ENCODE results near the gene TOMM6.

Gene TOMM6

GRCh38 chr6:41787219-41787917 is at the start of gene TOMM6:
Gene TOMM6 (plus strand): TSS chr6:41787694. CDS start chr6:41787698, 4 bp downstream.
- peak; percentile 86 for DNase-seq (ENCODE audit: low read depth)

- DNase-seq (ENCODE audit: low read depth), result no peak
Observed at GRCh38 chr6:41739041-41739440, 48.5 kb upstream of the TOMM6 start.

GRCh38 chr6:41740366-41741162 is 46.9 kb upstream of the TOMM6 start:
- DNase-seq (ENCODE audit: low read depth), result no peak

GRCh38 chr6:41741625-41742490 is 45.6 kb upstream of the TOMM6 start:
- DNase-seq (ENCODE audit: low read depth), result no peak

GRCh38 chr6:41743406-41744235 is 43.9 kb upstream of the TOMM6 start:
- DNase-seq (ENCODE audit: low read depth), result no peak

GRCh38 chr6:41744236-41744787 is 43.2 kb upstream of the TOMM6 start:
- DNase-seq (ENCODE audit: low read depth), result no peak

GRCh38 chr6:41746107-41746506 is 41.4 kb upstream of the TOMM6 start:
- no peak for DNase-seq (ENCODE audit: low read depth)

- DNase-seq (ENCODE audit: low read depth), result no peak
Observed at GRCh38 chr6:41747256-41748101, 40.0 kb upstream of the TOMM6 start, which contains the start of gene PGC. Gene PGC (minus strand): TSS chr6:41747397. CDS start chr6:41747334, 63 bp downstream.

GRCh38 chr6:41748102-41748477 is 39.4 kb upstream of the TOMM6 start:
- no peak for DNase-seq (ENCODE audit: low read depth)

- DNase-seq (ENCODE audit: low read depth), result no peak
Observed at GRCh38 chr6:41748542-41748941, 39.0 kb upstream of the TOMM6 start.

- DNase-seq (ENCODE audit: low read depth), result no peak
Observed at GRCh38 chr6:41750374-41750773, 37.1 kb upstream of the TOMM6 start.

GRCh38 chr6:41755895-41756294 is 31.6 kb upstream of the TOMM6 start:
- DNase-seq (ENCODE audit: low read depth), result no peak

- DNase-seq (ENCODE audit: low read depth), result no peak
Observed at GRCh38 chr6:41756354-41756753, 31.1 kb upstream of the TOMM6 start.

- DNase-seq (ENCODE audit: low read depth), result no peak
Observed at GRCh38 chr6:41757271-41757670, 30.2 kb upstream of the TOMM6 start.

- no peak for DNase-seq (ENCODE audit: low read depth)
Observed at GRCh38 chr6:41757931-41758640, 29.4 kb upstream of the TOMM6 start.

GRCh38 chr6:41758641-41759035 is 28.9 kb upstream of the TOMM6 start:
- DNase-seq (ENCODE audit: low read depth), result no peak

- no peak for DNase-seq (ENCODE audit: low read depth)
Observed at GRCh38 chr6:41759106-41759904, 28.2 kb upstream of the TOMM6 start.

- DNase-seq (ENCODE audit: low read depth), result no peak
Observed at GRCh38 chr6:41759905-41760579, 27.5 kb upstream of the TOMM6 start.

Data from stromal cell of bone marrow (primary cell).